Measurements from ENCODE around the gene CROCC.
"Not testable (repeated sequence)": the region's sequence is repeated elsewhere in the genome, so short reads cannot be mapped to it uniquely, and the experiment has no call there.

DNA sequence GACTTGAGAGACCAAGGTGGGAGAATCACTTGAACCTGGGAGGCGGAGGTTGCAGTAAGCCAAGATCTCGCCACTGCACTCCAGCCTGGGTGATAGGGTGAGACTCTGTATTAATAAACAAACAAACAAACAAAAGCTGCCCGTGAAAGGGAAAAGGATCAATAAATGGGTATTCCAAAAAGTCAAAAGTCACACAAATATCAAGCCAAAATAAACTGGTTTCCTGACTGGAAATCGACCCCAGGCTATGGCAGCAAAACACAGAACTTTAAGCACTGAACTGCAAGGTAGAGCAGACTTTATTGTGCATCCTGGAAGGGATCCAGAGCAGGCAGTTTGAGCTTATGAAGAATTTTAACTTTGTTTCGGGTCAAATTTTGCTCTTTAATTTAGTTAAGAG lies 37.2 kb upstream of the CROCC start:
- TF ChIP-seq MAX (CRISPR knock-in tag; IDR thresholded peaks at IDR 0.05); HDGF (IDR thresholded peaks at IDR 0.05); NCOA6 (IDR thresholded peaks at IDR 0.05); CTCF (IDR thresholded peaks at IDR 0.05 in 2 of 3, conservative IDR thresholded peaks at IDR 0.05 in 1 of 3; ENCODE audit: insufficient read depth in 2 of 3, low read depth in 1 of 3, low read length in 3 of 3); THAP12 (CRISPR knock-in tag; IDR thresholded peaks at IDR 0.05); CREM (IDR thresholded peaks at IDR 0.05; ENCODE audit: low read depth); HMG20B (CRISPR knock-in tag; IDR thresholded peaks at IDR 0.05); USF2 (CRISPR knock-in tag; IDR thresholded peaks at IDR 0.05); SIN3A (IDR thresholded peaks at IDR 0.05; ENCODE audit: borderline replicate concordance in 2 of 2, control insufficient read depth in 1 of 2, low read depth in 2 of 2, low read length in 2 of 2); YY1 (IDR thresholded peaks at IDR 0.05; ENCODE audit: borderline replicate concordance in 1 of 3, control insufficient read depth in 1 of 3, extremely low read depth in 1 of 3, insufficient read depth in 3 of 3, insufficient read length in 1 of 3, insufficient replicate concordance in 2 of 3, low read depth in 1 of 3, low read length in 2 of 3); L3MBTL2 (IDR thresholded peaks at IDR 0.05): not testable (repeated sequence)
